Medulla oblongata (tissue), 1 donor: ENCODE data around the gene TMEM100.
"Not testable (repeated sequence)": the region's sequence is repeated elsewhere in the genome, so short reads cannot be mapped to it uniquely, and the experiment has no call there.

Experiments
- DNase-seq: peaks from one replicate; pipeline ENCODE4 v3.0.0-alpha.2; 2015; ENCODE audit errors: extremely low spot score

The TMEM100 gene

DNA sequence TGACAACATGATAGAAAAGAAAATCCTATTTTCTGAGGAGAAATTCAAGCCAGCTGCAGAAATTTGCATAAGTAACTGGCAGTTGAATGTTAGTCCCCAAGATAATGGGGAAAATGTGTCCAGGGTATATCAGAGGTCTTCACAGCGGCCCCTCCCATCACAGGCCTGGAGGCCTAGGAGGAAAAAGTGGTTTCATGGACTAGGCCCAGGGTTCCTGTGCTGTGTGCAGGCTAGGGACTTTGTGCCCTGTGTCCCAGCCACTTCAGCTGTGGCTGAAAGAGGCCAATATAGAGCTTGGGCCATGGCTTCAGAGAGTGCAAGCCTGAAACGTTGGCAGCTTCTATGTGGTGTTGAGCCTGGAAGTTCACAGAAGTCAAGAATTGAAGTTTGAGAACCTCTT lies 35.6 kb downstream of the TMEM100 start:
- DNase-seq: no peak

DNA sequence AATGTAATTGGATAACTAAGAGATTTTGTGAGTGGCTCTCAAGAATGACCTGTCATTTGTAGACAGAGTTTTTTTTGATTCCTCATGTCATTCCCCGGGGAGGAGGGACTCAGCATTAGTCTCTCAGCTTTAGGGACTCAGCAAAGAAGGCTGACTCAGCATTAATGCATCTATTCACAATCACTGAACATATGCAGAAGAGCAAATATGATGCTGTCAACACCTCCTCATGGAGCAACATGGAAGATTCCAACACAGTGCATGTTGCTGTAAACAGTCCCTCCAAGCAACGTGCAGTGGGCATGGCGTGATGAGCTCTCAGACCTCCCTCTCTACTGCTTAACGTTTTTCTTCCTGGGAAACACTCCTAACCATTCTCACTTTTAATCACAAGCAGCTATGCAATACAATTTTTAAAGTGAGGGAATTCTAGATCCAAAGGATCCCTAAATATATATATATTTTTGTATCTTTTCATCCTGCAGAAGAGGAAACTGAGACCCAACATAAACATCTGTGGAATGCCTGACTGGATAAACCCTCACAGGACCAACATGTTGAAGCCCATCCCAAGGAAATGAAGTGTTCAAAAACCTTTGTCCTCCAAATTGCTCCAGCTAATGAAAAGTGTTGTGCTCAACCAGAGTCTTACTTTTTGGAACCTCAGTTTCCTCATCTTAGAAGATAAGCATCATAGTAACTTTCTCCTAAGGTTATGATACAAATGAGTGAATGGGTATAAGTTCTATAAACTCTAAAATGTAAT lies 38.9 kb downstream of the TMEM100 start:
- no peak for DNase-seq

DNA sequence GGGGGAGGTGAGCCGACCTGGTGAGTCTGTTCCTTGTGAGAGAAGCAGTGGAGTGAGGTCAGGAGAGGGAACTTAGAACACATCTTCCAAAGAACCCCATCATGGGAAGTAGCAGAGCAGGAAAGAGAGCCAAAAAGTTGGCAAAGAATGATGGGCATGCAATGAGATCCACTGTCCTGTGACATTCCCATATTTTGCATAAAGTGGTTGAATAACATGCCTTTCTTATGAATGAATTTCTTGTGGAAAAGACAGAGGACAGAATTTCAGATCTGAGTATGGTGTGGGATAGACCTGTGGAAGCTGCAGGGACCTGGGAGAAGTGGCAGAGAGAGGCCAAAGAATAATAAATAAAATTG lies 41.3 kb downstream of the TMEM100 start:
- no peak for DNase-seq

DNA sequence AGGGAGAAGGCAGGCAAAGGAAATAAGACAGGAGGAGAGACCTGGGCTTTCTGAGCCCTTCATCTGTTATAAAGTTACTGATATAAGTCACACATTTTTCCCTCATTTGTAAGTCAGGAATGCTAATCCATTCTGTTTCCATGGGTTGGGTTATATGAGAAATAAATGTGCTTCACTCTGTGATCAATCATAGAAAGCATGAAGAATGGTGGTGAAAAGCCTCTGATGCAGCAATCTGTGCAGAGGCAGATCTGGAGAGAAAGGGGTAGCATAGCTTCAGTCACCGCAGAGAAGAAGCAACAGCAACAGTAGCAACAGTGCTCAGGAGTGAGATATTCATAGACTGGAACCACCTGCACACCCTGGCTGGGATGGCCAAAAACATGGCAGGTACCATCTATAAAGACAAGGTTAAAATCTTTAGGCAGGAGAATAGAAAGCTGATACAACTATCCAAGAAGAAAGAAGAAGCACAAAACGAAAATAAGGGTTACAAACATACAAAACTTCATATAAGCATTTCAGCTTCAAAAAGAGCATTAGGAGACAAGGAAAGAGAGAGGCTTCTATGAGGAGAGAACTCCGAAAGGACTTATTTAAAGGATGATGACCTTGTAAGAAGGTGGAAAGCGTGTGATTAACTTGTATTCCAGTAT lies 41.9 kb downstream of the TMEM100 start:
- no peak for DNase-seq

DNA sequence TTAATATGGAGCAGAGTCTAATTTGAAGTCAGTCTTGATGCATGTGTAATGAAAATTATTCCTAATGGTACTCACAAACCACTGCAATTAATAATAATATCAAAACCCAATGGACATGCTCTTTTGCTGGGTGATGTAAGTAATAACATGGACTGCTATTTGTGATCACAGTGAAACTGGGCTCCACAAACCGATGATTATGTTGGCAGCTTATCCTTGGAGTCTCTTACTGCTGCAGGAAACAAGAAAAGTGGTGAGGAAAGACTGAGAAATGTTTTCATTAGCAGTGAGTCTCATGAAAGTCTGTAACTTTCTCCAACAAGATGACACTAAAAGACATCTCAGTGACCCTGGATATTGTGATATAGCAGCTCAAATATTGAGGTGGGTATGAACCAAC lies 45.2 kb downstream of the TMEM100 start:
- DNase-seq: no peak

DNA sequence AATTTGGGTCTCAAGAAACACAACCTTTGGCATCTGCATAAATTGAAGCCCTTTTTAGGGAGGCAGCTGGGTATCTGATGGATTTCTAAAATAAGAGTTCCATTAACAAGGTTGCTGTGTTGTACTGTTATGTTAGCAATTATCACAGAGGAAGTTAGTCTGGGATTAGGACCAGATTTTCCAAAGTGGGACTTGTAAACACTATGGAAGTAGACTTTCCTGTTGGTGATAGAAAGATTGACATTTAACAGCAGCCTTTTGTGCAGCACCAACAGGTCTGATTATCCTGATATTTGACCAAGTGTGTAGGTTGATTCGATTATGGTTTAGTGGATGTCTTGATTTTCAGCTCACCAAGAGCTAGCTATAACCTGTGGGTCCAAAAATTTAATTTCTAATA lies 46.4 kb downstream of the TMEM100 start:
- no peak for DNase-seq

DNA sequence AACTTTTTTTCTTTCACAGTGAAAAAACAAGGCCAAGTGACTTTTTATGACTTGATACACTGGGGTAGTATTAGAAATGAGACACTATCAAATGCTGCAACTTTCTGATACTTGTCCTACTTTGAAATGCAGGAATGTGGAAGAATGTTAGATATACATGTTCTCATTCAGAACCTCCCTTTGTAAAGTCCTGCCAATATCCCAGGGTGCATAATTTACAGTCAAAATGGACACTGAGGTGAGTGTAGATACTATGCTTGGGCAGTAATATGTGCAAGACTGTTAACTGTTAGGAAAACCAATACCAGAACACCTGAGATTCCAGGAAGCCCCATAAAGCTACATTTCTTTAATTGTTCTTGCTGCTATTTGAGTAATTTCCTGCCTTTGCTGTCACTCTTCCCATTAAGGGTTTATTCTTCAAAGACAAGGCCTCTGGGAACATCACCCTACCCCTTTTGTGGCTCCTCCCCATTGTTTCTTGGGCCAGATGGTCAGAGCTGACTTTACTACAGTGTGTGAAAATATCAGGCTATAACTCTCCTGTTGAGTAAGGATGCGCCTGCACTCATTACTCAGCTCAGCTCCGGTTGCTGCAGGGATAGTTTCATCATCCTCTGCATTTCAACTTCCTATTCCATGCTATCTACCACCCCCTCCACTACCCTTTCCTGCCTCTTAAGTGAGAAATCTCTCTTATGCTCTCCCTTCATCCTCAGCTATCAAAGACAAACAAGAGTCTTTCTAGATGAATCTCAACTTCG lies 48.7 kb downstream of the TMEM100 start:
- no peak for DNase-seq

DNA sequence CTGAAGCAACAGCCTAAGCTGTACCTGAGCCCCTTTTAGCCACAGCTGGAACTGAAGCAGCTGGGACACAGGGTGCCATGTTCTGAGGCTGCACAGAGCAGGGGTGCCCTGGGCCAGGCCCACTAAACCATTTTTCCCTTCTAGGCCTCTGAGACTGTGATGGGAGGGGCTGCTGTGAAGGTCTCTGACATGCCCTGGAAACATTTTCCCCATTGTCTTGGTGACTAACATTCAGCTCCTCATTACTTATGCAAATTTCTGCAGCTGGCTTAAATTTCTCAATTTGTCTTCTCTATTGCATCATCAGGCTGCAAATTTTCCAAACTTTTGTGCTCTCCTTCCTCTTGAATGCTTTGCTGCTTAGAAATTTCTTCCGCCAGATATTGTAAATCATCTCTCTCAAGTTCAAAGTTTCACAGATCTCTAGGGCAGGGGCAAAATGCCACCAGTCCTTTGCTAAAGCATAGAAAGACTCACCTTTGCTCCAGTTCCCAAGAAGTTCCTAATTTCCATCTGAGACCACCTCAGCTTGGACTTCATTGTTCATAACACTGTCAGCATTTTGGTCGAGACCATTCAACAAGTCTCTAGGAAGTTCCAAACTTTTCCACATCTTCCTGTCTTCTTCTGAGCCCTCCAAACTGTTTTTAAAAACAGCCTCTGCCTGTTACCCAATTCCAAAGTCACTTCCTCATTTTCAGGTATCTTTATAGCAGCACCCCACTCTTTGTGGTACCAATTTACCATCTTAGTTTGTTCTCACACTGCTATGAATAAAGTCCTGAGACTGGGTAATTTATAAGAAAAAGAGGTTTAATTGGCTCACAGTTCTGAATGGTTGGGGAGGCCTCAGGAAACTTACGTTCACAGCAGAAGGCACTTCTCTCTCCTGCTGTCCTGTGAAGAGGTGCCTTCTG lies 49.8 kb downstream of the TMEM100 start:
- DNase-seq: no peak

DNA sequence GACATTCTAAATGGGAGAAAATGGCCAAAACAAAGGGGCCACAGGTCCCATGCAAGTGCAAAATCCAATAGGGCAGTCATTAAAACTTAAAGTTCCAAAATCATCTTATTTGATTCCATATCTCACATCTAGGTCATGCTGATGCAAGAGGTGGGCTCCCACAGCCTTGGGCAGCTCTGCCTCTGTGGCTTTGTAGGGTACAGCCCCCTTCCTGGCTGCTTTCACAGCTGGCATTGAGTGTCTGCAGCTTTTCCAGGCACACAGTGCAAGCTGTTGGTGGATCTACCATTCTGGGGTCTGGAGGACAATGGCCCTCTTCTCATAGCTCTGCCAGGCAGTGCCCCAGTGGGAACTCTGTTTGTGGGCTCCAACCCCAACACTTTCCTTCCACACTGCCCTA lies 50.7 kb downstream of the TMEM100 start:
- DNase-seq: not testable (repeated sequence)
